IMR-90 (cell line): ENCODE results near the gene TNPO2. TPM values are rescaled to one million over a fixed set of nuclear protein-coding genes. Genes with fewer than 3 reads are reported as not detected.

Experiments used
- ATAC-seq: fragments of 200-7000 bp; cut with Tn5 transposase; 2 replicates; pipeline ENCODE4 v1.9.1; 2020; ENCODE audit warnings: low read depth, mild to moderate bottlenecking, moderate library complexity
- BruUV-seq: library from RNA; stranded (reverse); fragments of 400-500 nt; replicated peaks from 2 replicates; lab custom pipeline; 2021; lab: Mats Ljungman, UMichigan
- CTCF ChIA-PET: fragments of 300-600 bp; formaldehyde crosslinking; extraction: SDS; loops from one replicate; lab custom pipeline; 2021; ENCODE audit warnings: antibody characterized with exemption; lab: Yijun Ruan, JAX
- POLR2A ChIA-PET: fragments of 300-600 bp; sonication (Branson Sonifier 250); formaldehyde crosslinking; loops from one replicate; lab custom pipeline; 2022; ENCODE audit warnings: antibody characterized with exemption; ENCODE audit not compliant: unreplicated experiment; lab: Charles Lee
- DNase-seq: peaks from one replicate; pipeline ENCODE4 v3.0.0; 2013
- H2AFZ ChIP-seq: replicated peaks from 2 replicates; pipeline ENCODE3; 2013; ENCODE audit warnings: low read length, mild to moderate bottlenecking; ENCODE audit not compliant: poor library complexity
- H2AK5ac ChIP-seq: 2 replicates; pipeline ENCODE4 v1.6.1; 2013; ENCODE audit warnings: low read depth, low read length, inconsistent platforms
- H2AK9ac ChIP-seq: replicated peaks from 2 replicates; pipeline ENCODE3; 2013; ENCODE audit warnings: mild to moderate bottlenecking, low read depth, low read length, moderate library complexity; ENCODE audit not compliant: poor library complexity
- H2BK120ac ChIP-seq: 2 replicates; pipeline ENCODE4 v1.6.1; 2013; ENCODE audit warnings: low read depth, low read length, inconsistent platforms
- H2BK15ac ChIP-seq: 3 replicates; pipeline ENCODE4 v1.6.1; 2013; ENCODE audit warnings: low read depth, low read length, inconsistent platforms
- H2BK20ac ChIP-seq: 2 replicates; pipeline ENCODE4 v1.6.1; 2013; ENCODE audit warnings: low read depth, mild to moderate bottlenecking, inconsistent platforms, low read length, moderate library complexity
- H2BK5ac ChIP-seq: 2 replicates; pipeline ENCODE4 v1.6.1; 2013; ENCODE audit warnings: mild to moderate bottlenecking, low read depth, low read length, inconsistent platforms; ENCODE audit not compliant: poor library complexity, severe bottlenecking
- H3K14ac ChIP-seq: replicated peaks from 2 replicates; pipeline ENCODE4 v1.6.1; 2013; ENCODE audit warnings: low read depth, low read length, inconsistent platforms
- H3K18ac ChIP-seq: 2 replicates; pipeline ENCODE4 v1.6.1; 2013; ENCODE audit warnings: low read depth, low read length, control low read depth
- H3K23ac ChIP-seq: 2 replicates; pipeline ENCODE4 v1.6.1; 2013; ENCODE audit warnings: low read depth, low read length, inconsistent platforms
- H3K27ac ChIP-seq: 2 replicates; pipeline ENCODE4 v1.5.1; 2013; ENCODE audit warnings: mild to moderate bottlenecking, control low read depth, low read length; ENCODE audit not compliant: insufficient read depth
- H3K27me3 ChIP-seq: 2 replicates; pipeline ENCODE4 v1.6.1; 2013; ENCODE audit warnings: low read length; ENCODE audit not compliant: control insufficient read depth, insufficient read depth
- H3K36me3 ChIP-seq: 2 replicates; pipeline ENCODE4 v1.6.1; 2013; ENCODE audit warnings: low read length, mixed read lengths; ENCODE audit not compliant: control insufficient read depth, insufficient read depth
- H3K4ac ChIP-seq: 2 replicates; pipeline ENCODE4 v1.6.1; 2013; ENCODE audit warnings: low read depth, low read length, inconsistent platforms
- H3K4me1 ChIP-seq: 2 replicates; pipeline ENCODE4 v1.6.1; 2013; ENCODE audit warnings: low read length, mixed read lengths; ENCODE audit not compliant: control insufficient read depth, insufficient read depth
- H3K4me2 ChIP-seq: 2 replicates; pipeline ENCODE4 v1.6.1; 2013; ENCODE audit warnings: low read depth, mild to moderate bottlenecking, control low read depth, low read length, moderate library complexity
- H3K4me3 ChIP-seq: 2 replicates; pipeline ENCODE4 v1.5.1; 2013; ENCODE audit warnings: low read depth, mild to moderate bottlenecking, control low read depth, low read length, moderate library complexity; ENCODE audit not compliant: insufficient read depth
- H3K56ac ChIP-seq: 2 replicates; pipeline ENCODE4 v1.6.1; 2013; ENCODE audit warnings: low read length, inconsistent platforms; ENCODE audit not compliant: insufficient read depth; ENCODE audit errors: extremely low read depth
- H3K79me1 ChIP-seq, 2 experiments: 2 replicates each; pipeline ENCODE4 v1.6.1; 2013; ENCODE audit warnings: low read length in 2 of 2, inconsistent platforms in 1 of 2, low read depth in 1 of 2
- H3K9ac ChIP-seq: 2 replicates; pipeline ENCODE4 v1.6.1; 2013; ENCODE audit warnings: low read depth, low read length, control low read depth
- H3K9me1 ChIP-seq: 2 replicates; pipeline ENCODE4 v1.6.1; 2013; ENCODE audit warnings: low read length, inconsistent platforms; ENCODE audit not compliant: insufficient read depth
- H3K9me3 ChIP-seq: 2 replicates; pipeline ENCODE4 v1.6.1; 2013; ENCODE audit warnings: low read length; ENCODE audit not compliant: control insufficient read depth, insufficient read depth
- H4K20me1 ChIP-seq: 2 replicates; pipeline ENCODE4 v1.6.1; 2013; ENCODE audit warnings: low read length, inconsistent platforms; ENCODE audit not compliant: insufficient read depth
- H4K5ac ChIP-seq: 2 replicates; pipeline ENCODE4 v1.6.1; 2013; ENCODE audit warnings: mild to moderate bottlenecking, low read depth, low read length, control low read depth
- H4K8ac ChIP-seq, 2 experiments: 2 replicates each; pipeline ENCODE4 v1.6.1; 2013; ENCODE audit warnings: low read depth in 2 of 2, low read length in 2 of 2, control low read depth in 1 of 2, inconsistent platforms in 1 of 2
- H4K91ac ChIP-seq: 2 replicates; pipeline ENCODE4 v1.6.1; 2013; ENCODE audit warnings: low read depth, low read length, inconsistent platforms; ENCODE audit not compliant: insufficient read depth
- BHLHE40 ChIP-seq: fragments of 150-350 bp; IDR thresholded peaks from 2 replicates; pipeline ENCODE4 v1.6.1; 2016; ENCODE audit warnings: mild to moderate bottlenecking, low read depth, low read length
- CEBPB ChIP-seq: IDR thresholded peaks from 2 replicates; pipeline ENCODE4 v1.6.1; 2012; ENCODE audit warnings: low read depth, low read length, improper control_type of control experiment
- CHD1 ChIP-seq: IDR thresholded peaks from 2 replicates; pipeline ENCODE4 v1.6.1; 2012; ENCODE audit warnings: low read depth, low read length, improper control_type of control experiment
- MAFK ChIP-seq: IDR thresholded peaks from 2 replicates; pipeline ENCODE4 v1.6.1; 2012; ENCODE audit warnings: low read depth, low read length, improper control_type of control experiment
- MAZ ChIP-seq: IDR thresholded peaks from 2 replicates; pipeline ENCODE4 v1.6.1; 2012; ENCODE audit warnings: low read depth, mild to moderate bottlenecking, low read length, improper control_type of control experiment, moderate library complexity, borderline replicate concordance
- POLR2A ChIP-seq: IDR thresholded peaks from 2 replicates; pipeline ENCODE4 v1.6.1; 2012; ENCODE audit warnings: mild to moderate bottlenecking, low read depth, low read length
- RAD21 ChIP-seq: IDR thresholded peaks from 2 replicates; pipeline ENCODE4 v1.6.1; 2012; ENCODE audit warnings: low read length, improper control_type of control experiment
- WGBS, 2 experiments: methylation state at CpG; one replicate each; pipeline versions ENCODE4 v1.1.5 to v1.1.7; 2013; ENCODE audit warnings: missing lambda C conversion rate in 2 of 2; ENCODE audit not compliant: insufficient read length in 1 of 2; ENCODE audit errors: extremely low coverage in 2 of 2; 5-methylcytosine and 5-hydroxymethylcytosine counted together
- dilution Hi-C: fragments of 300-500 bp; cut with HindIII; formaldehyde crosslinking; loops from one replicate; pipeline ENCODE4 v1.14.3; 2018; ENCODE audit warnings: low sequenced_read_pairs; ENCODE audit not compliant: unreplicated experiment
- in situ Hi-C: fragments of 300-500 bp; cut with MboI; formaldehyde crosslinking; loops from 3 replicates; pipeline ENCODE4 v1.14.3; 2019; ENCODE audit warnings: low sequenced_read_pairs, inconsistent platforms, mixed read lengths
- intact Hi-C: fragments of 100-400 bp; cut with micrococcal nuclease; formaldehyde crosslinking; loops from 2 replicates; pipeline ENCODE4 v1.10.0; 2022
- polyA plus RNA-seq, 3 experiments: library from polyadenylated mRNA; depleted of rRNA; stranded (reverse); fragments of >200 nt; gene quantifications; 2 replicates each; pipeline ENCODE4 v1.2.3, GENCODE V29; 2012; ENCODE audit warnings: low replicate concordance in 1 of 3
- total RNA-seq: library from RNA; depleted of rRNA; stranded (reverse); fragments of >200 nt; gene quantifications from 2 replicates; pipeline ENCODE4 v1.2.3, GENCODE V29; 2012

The TNPO2 gene
- total and polyA plus RNA-seq, 2 of the 4 experiments (the other 2 are of a cell fraction) = 36.0 to 77.2 TPM

GRCh38 chr19:12770922-12771321 lies 47.2 kb upstream of the TNPO2 start:
- no peak overlapping the region for H4K8ac ChIP-seq
- H2BK20ac ChIP-seq = no peak overlapping the region
- no peak overlapping the region for H4K91ac ChIP-seq
- H3K9ac ChIP-seq = no peak overlapping the region
- no peaks in the 10 kb centered on the region for H3K27me3 ChIP-seq
- POLR2A ChIA-PET = no interaction called here
- H3K4ac ChIP-seq = no peak overlapping the region
- no peak overlapping the region for H3K14ac ChIP-seq
- H3K18ac ChIP-seq = no peak overlapping the region
- in situ Hi-C loops (loop anchor here (5.0 kb wide), 1 partner anchor 66 kb away; the partner anchor contains the start of gene MAST1), dilution Hi-C loops (no loop called here), intact Hi-C loops (no loop called here)
- H3K36me3 ChIP-seq = no peaks in the 10 kb centered on the region; the same call in 1 of the 2 replicates
- H2BK15ac ChIP-seq = no peak overlapping the region
- H3K9me3 ChIP-seq = no peaks in the 10 kb centered on the region
- H3K4me2 ChIP-seq = no peak overlapping the region
- CTCF ChIA-PET = no interaction called here
- H2AFZ ChIP-seq = no peak overlapping the region
- H3K56ac ChIP-seq = no peak overlapping the region
- H3K27ac ChIP-seq = no peak overlapping the region
- no peak overlapping the region for H3K4me3 ChIP-seq
- ATAC-seq = no peak
- WGBS, 2 experiments = 83% methylated on average over 1 of the region's 13 CpGs; no CpG with 5 or more reads in 1 of the 2 experiments
- H2BK5ac ChIP-seq = no peak overlapping the region
- H3K23ac ChIP-seq = no peak overlapping the region
- H4K5ac ChIP-seq = no peak overlapping the region
- peaks cover 0 to 6% of the 10 kb centered on the region in 2 experiments; a peak in 3 of 4 replicates for H3K79me1 ChIP-seq
- H3K9me1 ChIP-seq = peaks cover 7% of the 10 kb centered on the region
- no peak for TF ChIP-seq POLR2A
- no peak for TF ChIP-seq CHD1
- no peak for TF ChIP-seq CEBPB
- TF ChIP-seq BHLHE40 = no peak
- no peak for TF ChIP-seq MAFK
- TF ChIP-seq RAD21 = no peak
- no peak for TF ChIP-seq MAZ
- H4K20me1 ChIP-seq = 0 out of 2 replicates have a peak, but pooled peaks cover 2% of the 10 kb centered on the region
- no TSS peak for BruUV-seq
- 0 out of 2 replicates have a peak, but pooled peaks cover 3% of the 10 kb centered on the region for H3K4me1 ChIP-seq
- H2AK5ac ChIP-seq = no peak overlapping the region
- H2AK9ac ChIP-seq = no peak overlapping the region
- no peak overlapping the region for H2BK120ac ChIP-seq
- DNase-seq = no peak
